Measurements from ENCODE around the gene KLRB1. TPM values are rescaled to one million over a fixed set of nuclear protein-coding genes. Genes with fewer than 3 reads are reported as not detected.

Gene KLRB1
- total RNA-seq, 2 donors from 2014 or later = 6.8 to 11.6 TPM

Other genes starting within 250 kb of the KLRB1 start
- 100 to 1,000 TPM; 146 to 267 TPM for gene CLEC2D, start 61.8 kb upstream of the KLRB1 start, total RNA-seq
- gene CLECL1, start 125.2 kb upstream of the KLRB1 start, total RNA-seq = 1 to 10 TPM; 6.1 to 7.7 TPM
- 100 to 1,000 TPM in 1 of 2 donors, 10 to 100 TPM in 1; 51.8 to 150 TPM for gene CD69, start 153.0 kb upstream of the KLRB1 start, total RNA-seq
- gene KLRF1, start 219.6 kb upstream of the KLRB1 start, total RNA-seq = not detected

Measured in activated T-helper 17 cell treated with anti-CD3 and anti-CD28 coated beads, Interleukin-2, amount 50 U/mL, for 72 hours (primary cell).